ENCODE data around the gene ADAMTS10.
"Not testable (repeated sequence)": the region's sequence is repeated elsewhere in the genome, so short reads cannot be mapped to it uniquely, and the experiment has no call there.

DNA sequence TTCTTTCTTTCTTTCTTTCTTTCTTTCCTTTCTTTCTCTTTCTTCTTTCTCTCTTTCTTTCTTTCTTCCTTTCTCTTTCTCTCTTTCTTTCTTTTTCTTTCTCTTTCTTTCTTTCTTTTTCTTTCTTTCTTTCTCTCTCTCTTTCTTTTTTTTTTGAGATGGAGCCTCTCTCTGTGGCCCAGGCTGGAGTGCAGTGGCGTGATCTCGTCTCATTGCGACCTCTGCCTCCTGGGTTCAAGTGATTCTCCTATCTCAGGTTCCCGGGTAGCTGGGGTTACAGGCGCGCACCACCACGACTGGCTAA lies 35.9 kb downstream of the ADAMTS10 start:
- not testable (repeated sequence) for TF ChIP-seq EZH2, EZH2phosphoT487 (IDR thresholded peaks at IDR 0.05)
- TF ChIP-seq, protein P1, sequence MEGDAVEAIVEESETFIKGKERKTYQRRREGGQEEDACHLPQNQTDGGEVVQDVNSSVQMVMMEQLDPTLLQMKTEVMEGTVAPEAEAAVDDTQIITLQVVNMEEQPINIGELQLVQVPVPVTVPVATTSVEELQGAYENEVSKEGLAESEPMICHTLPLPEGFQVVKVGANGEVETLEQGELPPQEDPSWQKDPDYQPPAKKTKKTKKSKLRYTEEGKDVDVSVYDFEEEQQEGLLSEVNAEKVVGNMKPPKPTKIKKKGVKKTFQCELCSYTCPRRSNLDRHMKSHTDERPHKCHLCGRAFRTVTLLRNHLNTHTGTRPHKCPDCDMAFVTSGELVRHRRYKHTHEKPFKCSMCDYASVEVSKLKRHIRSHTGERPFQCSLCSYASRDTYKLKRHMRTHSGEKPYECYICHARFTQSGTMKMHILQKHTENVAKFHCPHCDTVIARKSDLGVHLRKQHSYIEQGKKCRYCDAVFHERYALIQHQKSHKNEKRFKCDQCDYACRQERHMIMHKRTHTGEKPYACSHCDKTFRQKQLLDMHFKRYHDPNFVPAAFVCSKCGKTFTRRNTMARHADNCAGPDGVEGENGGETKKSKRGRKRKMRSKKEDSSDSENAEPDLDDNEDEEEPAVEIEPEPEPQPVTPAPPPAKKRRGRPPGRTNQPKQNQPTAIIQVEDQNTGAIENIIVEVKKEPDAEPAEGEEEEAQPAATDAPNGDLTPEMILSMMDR (IDR thresholded peaks at IDR 0.05): not testable (repeated sequence)
